ENCODE results near the gene SNCB.

GRCh38 chr5:176616511-176616910 lies 13.8 kb downstream of the SNCB start:
- TF ChIP-seq TAF1 (IDR thresholded peaks at IDR 0.05; ENCODE audit: borderline replicate concordance, insufficient read depth, low read length) (no peak), REST (IDR thresholded peaks at IDR 0.05; ENCODE audit: insufficient read depth in 1 of 2, low read depth in 2 of 2, low read length in 2 of 2) (no peak), SIN3A (IDR thresholded peaks at IDR 0.05; ENCODE audit: borderline replicate concordance, insufficient read depth, low read length) (no peak)

All from PFSK-1 (cell line).